HG03378 (cell line): ENCODE measurements around the gene DAPK1.

ENCODE experiments used
- ATAC-seq: cut with Tn5 transposase; IDR thresholded peaks from one replicate; pipeline ENCODE4 v1.9.1; 2021; ENCODE audit warnings: mild to moderate bottlenecking, moderate library complexity; ENCODE audit not compliant: unreplicated experiment

The DAPK1 gene

DNA sequence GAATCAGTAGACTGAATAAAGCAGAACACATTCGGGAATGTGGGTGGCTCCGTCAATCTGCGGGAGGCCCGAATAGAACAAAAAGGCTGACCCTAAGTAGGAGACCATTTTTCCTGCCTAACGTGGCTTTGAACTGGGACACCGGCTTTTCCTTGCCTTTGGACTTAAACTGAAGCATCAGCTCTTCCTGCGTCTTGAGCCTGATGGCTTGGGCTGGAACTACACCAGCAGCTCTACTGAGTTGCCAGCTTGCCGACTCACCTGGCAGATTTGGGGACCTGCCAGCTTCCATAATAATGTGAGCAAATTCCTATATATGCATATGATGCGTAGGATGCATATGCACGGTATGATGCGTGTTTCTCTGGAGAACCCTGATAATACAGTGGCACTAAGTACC is 111.3 kb downstream of the DAPK1 start:
- no peak for ATAC-seq

DNA sequence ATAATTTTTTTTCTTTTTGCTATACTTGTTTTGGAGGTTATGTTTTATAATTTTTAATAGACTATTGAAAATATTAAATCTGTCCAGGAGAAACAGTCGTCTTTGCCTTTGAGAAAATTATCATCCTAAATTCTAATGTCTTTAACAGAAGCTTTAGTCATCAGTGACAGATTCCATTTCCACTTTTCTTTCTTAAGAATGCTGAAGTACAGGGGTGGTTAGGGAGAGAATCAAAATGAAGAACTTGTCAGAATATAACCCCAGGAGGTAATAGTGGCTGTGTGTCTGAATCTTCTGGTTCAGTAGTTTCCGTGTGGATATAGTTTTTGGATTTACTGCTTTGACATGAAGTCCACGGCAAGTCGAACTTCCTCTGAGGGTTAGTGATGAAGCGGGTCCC is 111.8 kb downstream of the DAPK1 start:
- no peak for ATAC-seq

DNA sequence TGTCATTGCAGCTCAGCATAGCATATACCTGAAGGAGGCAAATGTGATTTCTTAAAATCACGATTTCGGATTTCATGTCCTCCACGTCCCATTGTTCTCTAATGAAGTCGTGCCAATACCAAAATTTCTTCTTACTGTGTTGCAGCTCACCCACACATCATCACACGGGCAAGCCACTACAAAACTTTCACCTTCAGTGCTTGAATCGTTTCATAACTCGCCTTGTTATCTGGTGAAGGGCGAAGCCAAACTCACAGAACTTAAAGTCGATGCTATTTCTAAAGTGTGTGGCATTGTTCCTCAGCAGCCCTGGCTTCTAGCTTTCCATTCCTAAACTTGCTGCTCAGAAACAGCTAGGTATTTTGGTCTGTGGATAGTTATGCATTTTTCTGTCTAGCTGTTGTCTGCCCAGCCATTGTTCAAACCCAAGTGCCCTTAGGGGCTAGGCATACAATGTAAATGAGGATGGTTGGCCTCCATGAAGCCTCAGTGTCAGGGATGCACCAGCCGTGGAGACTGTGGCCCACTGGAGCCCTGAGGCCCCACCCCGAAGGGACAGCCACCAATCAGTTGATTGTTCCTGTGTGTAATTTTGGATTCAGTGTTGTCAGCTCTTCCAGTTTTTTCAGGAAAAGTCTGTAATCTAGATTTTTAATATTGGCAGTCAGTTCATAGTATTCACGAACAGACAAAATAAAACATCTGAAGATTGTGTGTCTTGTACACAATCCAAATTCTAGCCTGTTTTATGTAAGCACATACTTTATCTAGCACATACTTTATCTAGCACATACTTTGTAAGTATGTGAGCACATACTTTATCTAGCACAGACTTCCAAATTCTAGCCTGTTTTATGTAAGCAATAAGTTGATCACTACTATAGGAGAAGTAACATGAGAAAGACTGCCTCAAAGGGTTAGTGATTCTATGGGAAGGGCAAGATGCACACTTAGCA is 112.8 kb downstream of the DAPK1 start:
- no peak for ATAC-seq

DNA sequence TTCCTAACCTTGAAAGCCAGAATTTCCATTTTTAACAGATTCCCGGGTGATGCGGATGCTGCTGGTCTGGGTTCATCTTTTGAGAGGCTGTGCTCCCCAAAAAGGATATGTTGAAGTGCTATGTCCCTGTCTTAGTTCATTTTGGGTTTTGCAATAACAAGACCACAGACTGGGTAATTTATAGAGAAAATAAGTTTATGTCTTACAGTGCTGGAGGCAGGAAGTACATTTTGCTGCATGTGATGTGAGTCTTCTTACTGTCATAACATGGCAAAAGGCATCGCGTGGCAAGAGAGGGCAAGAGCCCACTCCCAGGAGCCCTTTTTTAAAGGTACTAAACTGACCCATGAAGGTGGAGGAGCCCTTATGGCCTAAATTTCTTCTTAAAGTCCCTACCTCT is 114.1 kb downstream of the DAPK1 start:
- no peak for ATAC-seq

DNA sequence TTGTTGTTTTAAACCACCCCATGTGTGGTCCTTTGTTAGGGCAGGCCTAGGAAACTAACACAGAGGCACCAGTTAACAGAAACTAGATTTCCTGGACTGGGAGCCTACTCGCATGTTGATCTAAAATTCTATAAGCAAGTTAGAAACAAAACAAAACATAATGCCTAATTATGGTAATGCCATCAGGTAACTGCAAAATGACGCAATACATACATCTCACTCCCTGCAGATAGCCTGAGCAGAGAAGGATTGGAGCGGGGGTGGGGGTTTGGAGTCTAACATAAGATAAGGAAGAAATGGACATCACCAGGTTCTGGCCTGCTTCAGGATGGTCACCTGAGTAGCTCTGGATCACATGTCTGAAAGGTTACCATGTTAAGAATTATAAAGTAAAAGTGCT is 114.9 kb downstream of the DAPK1 start:
- no peak for ATAC-seq

DNA sequence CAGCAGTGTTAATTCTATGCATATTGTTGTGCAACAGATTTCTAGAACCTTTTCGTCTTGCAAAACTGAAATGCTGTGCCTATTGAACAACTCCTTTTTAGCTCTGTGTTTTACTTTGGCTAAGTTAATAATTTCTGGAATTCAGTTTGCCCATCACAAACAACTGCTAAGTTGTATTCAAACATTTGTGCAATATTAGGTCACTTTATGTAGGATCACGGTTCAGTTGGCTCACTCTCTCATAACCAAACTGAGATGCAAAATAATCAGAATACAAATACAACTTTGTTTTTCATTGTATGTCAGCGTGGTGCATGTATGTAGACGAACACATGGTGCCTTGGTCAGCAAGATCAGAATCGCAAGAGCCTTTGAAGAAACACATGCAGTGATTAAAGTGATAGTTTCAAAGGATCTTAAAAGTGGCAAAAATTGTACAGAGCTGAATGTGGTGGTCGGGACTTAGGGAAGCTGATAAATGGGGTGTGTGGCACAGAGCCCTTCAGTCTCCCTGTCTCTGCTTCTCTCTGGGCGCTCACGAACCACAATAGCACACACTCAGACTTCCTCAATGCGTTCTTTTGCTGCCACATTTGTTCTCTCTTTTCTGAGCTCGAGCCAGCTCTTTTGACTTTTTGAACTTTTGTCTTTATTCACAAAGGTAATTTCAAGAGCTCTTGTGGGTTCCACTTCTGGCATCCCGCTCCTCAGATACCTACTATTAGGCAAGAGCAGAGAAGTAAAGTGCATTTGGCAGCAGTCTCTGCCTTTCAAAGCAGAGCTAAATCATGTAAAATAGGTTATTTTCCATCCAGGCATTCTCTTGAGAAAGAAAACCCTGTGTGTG is 115.8 kb downstream of the DAPK1 start:
- no peak for ATAC-seq

DNA sequence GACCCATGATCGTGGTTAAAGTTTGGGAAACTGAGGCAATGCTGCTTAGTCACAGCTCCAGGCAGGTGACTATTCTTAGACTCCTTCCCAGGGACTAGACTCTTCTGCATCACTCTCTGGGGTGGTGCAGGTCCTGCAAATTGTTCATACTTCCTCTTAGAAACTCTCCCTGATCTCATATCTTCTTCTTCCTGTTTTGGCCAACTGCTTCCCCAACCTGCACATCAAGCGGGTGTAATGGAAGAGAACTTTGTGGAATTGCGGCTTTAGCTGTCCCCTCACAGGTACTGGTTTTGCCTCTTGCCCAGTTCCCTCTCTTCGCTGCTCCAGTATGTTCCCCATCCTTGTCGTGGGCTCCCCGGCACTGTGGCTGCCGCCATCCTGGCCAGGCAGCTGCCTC is 116.7 kb downstream of the DAPK1 start:
- no peak for ATAC-seq

DNA sequence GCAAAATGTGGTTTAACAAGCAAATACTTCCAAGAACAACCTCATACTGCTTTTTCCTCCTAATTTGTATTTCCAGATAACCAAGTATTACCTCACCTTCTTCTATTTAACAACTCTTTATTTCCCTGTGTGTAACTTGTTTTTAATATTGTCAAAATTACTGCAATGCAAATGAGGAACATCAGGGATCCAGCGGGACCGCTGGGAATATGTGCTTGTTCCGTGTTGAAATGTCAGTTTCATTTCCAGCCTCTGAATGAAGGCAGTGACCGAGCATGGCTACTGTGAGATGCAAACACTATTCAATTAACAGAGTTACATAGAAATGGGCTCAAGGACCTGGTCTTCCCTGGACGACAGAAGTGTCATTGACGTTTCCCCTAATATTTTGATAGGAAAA is 117.5 kb downstream of the DAPK1 start:
- ATAC-seq: no peak

DNA sequence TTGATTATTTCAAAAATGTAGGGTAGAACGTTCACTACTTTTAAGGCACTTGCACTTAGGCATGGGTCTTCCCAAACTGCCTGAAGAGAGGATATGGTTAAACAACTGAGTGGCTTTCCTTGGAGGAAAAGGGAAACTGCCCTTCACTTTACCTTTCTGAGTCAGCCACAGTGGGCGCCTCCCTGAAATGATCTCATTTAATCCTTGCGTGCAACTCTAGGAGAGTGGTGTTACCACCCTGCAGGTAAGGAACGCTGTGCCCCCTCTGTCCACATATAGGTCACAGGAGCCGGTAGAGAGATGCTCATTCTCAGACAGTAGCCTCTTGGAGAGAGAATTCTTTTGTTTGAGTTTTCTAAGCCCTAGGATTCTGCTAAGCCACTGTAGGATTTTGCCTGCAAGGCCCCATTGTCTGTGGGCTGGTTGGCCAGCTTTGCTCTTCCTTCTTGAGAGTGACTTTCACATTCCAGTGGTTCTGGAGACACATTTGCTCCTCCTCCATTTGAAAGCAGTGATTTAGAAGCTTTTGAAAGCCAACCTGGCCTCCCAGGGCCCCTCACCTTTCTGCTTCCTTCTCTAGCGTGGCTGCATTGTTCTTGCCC is 118.0 kb downstream of the DAPK1 start:
- ATAC-seq: no peak

DNA sequence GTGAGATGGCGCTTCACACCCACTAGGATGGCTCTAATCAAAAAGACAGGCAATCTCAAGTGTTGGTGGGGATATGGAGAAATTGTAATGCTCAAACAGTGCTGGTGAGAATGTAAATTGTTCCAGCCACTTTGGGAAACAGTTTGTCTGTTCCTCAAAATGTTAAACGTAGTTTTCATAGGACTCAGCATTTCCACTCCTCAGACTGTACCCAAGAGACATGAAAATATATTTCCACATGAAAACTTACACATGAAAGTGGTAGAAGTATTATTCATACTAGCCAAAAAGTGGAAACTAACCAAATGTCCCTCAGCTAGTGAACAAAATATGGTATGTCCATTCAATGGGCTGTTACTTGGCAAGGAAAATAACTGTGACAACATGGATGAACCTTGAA is 120.6 kb downstream of the DAPK1 start:
- no peak for ATAC-seq

DNA sequence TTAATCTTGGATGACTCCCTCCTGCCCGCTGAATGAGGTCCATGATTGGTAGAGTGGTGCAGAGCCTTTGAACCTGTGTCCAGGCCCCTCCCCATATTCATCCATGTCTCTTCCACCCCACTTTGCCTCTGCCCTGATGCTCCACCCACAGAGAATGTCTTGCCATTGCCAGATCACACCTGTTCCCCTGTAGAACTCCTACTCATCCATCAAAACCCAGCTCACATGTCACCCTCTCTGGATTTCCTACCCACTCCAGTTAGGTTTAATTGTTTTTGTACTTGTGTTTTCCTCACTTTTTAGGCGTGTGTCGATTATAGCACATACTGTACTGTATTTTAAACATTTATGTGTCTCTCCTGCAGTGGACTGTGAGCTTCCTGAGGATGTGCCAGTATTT is 121.3 kb downstream of the DAPK1 start:
- ATAC-seq: no peak

DNA sequence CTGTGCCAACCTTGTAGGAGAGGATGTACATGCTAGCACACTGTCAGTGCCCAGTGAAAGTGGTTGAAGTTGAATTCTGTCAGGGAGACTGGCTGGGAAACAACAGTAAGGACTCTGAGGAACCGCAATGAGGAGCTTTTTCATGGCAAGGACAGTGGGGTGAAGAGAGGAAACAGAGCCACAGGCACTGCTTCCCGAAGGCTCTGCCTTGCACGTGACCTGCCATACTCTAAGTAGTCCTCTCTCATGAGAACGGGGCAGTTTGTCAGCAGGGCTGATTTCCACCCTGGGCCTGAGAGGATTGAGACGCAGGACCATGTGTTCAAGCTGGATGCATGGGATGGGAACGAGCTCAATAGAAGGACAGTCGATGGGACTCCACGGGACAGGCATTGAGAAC is 121.7 kb downstream of the DAPK1 start:
- no peak for ATAC-seq

DNA sequence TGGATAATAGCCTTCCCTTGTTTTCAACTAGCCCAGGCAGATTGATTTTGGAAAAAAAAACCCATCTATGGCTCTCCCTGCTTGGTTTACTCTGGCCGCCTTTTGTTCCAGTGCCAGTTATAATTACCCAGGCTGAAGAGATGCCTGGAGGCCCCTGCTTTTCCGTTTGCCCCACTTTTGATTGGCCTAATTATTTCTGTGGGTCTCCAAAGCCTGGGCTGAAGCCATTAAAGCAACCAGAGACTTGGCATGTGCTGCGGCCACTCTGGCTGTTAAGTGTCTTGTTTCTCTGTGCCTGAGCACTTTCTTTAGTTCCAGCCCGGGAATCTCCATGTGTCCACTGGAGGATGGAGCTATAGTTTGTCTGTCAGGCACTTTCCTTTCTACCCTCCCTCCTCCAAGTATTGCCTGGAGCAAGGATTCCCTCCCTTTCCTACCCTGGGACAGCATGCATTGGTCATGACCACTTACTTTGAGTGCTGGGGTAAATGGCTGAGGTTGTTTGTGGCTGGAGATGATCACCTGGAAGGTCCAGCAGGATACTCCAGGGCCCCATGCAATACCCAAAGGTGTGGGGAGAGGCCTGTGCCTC is 123.2 kb downstream of the DAPK1 start:
- ATAC-seq: no peak

DNA sequence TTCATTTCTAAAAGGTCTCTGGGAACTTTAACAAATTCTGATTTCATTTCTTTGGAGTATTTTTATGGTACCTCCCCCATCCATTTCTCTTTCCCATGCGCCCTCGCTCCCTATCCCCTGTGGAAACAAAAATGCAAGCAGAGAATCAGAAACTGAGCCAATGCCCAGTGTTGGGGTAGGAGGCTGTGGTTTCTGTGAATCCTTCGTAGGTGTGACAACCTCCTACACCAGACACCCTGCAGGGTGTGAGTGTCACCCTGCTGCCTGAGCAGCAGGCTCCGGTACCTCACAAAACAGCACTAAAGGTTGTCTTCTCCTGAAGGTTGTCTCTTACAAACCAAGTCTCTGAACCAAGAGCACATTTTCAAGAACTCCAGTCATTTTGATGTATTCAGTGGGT is 124.4 kb downstream of the DAPK1 start:
- no peak for ATAC-seq

DNA sequence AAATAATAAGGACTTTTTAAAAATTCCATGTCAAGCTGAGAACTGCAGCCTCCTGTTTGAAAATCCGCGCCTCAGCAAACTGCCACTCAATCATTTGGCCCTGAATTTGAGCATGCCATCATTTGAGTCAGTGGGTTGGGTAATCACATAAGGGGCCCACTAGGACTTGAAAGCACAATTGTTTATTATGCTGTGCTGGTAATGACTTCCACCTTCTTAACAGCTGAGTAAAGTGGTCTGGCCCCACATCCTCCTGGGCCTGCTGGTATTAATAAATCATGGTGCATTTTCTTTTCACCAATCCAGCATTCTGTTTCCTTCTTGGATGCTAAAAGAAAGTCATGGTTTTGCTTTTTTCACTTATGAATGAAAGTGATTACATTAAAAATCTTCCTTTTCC is 125.3 kb downstream of the DAPK1 start:
- no peak for ATAC-seq

DNA sequence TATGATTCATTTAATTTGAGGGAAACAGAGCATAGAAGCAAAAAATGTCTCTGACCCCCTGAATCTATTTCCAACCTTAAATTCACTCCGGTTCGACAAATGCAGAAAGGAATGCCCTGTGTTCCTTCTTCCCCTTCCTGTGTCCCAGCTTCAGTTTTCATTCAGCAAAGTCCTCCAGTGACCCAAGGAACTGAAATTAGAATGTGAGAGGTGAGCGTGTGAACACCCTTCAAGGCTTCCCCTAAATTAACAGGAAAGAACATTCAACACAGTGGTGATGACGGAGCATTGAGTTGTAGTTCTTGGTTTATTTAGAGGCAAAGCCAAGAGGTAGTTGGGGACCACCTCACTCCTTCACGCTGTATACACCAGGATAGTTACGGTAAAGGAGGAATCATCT is 130.7 kb downstream of the DAPK1 start:
- no peak for ATAC-seq

DNA sequence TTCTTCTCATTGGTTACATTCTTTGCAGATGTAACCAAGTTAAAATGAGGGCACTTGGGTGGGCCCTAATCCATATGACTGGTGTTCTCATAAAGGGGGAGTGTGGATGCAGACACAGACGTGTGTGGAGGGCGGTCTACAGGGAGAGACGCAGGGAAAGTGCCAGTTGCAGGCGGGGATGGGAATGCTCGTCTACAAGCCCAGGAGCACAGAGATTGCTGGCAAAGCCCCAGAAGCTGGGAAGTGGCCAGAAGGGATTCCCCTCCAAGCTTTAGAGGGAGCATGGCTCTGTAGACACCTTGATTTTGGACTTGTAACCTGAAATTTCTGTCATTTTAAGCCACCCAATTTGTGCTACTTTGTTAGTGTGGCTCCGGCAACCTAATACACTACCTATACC is 131.4 kb downstream of the DAPK1 start:
- no peak for ATAC-seq

DNA sequence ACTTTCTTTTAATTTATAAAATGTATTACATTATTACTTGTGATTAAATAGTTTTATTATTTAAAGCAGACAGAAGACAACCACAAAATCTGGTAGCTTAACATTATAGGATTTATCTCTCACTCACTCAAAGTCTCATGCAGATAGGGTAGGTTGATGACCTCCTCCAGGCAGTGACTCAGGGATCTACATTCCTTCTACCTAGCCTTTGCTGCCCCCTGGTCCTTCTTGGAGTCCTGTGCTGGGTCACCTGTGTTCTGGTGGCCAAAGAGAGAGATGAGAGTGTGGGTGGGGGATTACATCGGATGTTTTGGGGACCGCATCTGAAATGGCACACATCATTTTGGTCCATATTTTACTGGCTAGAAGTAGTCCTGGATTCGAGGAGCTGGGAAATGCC is 132.6 kb downstream of the DAPK1 start:
- ATAC-seq: no peak

DNA sequence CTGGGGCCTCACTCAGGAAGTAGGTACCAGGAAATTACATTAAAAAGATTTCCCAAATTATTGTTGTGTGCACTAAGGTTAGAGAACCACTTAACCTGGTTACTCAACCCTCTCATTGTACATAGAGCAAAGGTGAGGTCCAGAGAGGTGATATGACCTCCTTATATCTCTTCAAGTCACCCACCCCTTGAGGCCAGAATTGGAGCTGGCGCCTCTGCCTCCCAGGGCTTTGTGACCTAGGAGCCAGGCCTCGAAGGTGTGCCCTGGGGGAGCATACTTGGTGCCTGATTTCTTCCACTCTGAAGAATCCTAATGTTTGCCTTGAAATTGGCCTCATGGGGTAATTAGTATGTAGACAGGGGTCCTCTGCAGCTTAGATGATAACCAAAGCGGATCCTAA is 133.2 kb downstream of the DAPK1 start:
- no peak for ATAC-seq

DNA sequence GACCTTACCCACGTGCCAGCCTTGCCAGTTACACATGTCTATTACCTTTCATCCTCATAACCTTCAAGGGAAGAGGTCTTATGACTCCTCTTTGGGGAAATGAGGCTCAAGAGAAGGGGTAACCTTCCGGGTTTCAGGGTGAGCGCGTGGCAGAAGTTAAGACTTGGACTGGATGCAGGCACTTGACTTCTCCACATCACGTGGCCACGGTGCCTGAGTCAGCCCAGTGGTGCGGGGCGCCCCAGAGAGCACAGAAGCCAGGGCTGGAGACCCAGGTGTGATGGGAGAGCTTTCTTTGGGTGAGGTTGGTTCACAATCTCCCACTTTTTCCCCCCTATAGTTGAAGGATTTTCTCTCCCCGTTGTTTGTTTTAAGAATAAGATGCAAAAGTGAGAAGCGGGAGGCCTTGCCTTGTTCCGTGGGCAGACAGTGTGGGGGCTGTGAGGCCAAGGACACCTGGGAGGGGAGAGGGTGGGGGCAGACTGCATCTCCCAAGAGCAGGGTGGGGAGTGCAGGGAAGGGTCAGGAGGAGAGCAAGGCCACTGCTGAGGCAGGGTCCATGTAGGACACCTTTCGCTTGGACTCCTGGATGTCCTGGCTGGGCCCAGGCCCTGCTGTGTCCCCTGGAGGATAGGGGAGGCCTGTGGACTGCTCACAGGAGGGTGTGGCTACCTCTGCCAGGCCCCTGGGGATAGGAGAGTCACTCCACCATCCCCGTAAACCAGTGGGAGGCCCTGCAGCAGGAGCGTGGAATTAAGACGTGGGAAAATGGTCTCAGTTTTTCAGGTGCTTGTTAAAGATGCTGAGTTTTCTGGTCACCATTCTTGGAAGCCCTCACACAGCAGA is 138.2 kb downstream of the DAPK1 start:
- no peak for ATAC-seq
